Gastrocnemius medialis (tissue), 4 donors: ENCODE results near the gene MMP15. TPM values are rescaled to one million over a fixed set of nuclear protein-coding genes. Genes with fewer than 3 reads are reported as not detected.
A peak's percentile ranks its signal among the peaks of the same experiment; 100 is the strongest.
"Not testable (repeated sequence)": the region's sequence is repeated elsewhere in the genome, so short reads cannot be mapped to it uniquely, and the experiment has no call there.

Source experiments
- ATAC-seq, 2 donors: fragments of 150-250 bp; one replicate each; pipeline ENCODE4 v1.9.1; 2016
- DNase-seq, 2 donors: peaks; one replicate each; pipeline ENCODE4 v3.0.0-alpha.2; 2019
- H3K27ac ChIP-seq, 4 donors: fragments of 200-600 bp; sonication (generic); 1 replicate in 1 of 4; 2 replicates in 3 of 4; pipeline ENCODE4 v1.5.1; 2016 to 2018; ENCODE audit warnings: mild to moderate bottlenecking in 2 of 4, moderate library complexity in 1 of 4
- H3K27me3 ChIP-seq, 3 donors: fragments of 200-600 bp; sonication (generic) in 2 of 3; 1 replicate in 1 of 3; 2 replicates in 2 of 3; pipeline versions ENCODE4 v1.5.1 to v1.6.0; 2016 to 2019; ENCODE audit warnings: mild to moderate bottlenecking in 1 of 3, moderate library complexity in 1 of 3
- H3K36me3 ChIP-seq, 2 donors: fragments of 200-600 bp; sonication (generic) in 1 of 2; one replicate each; pipeline ENCODE4 v1.5.1; 2017 to 2018
- H3K4me1 ChIP-seq, 2 donors: fragments of 200-600 bp; sonication (generic) in 1 of 2; one replicate each; pipeline ENCODE4 v1.5.1; 2016 to 2017; ENCODE audit warnings: mild to moderate bottlenecking in 2 of 2
- H3K4me3 ChIP-seq, 4 donors: fragments of 200-600 bp; sonication (generic) in 3 of 4; 1 replicate in 1 of 4; 2 replicates in 3 of 4; pipeline ENCODE4 v1.5.1; 2016 to 2019; ENCODE audit warnings: mild to moderate bottlenecking in 2 of 4
- H3K9me3 ChIP-seq, 3 donors: fragments of 200-600 bp; sonication (generic) in 2 of 3; 1 replicate in 1 of 3; 2 replicates in 2 of 3; pipeline ENCODE4 v1.5.1; 2016 to 2019
- CTCF ChIP-seq, 5 experiments: fragments of 450-650 bp in 3 of 5; fragments of 200-600 bp in 2 of 5; sonication (generic) in 2 of 5; IDR thresholded peaks in 4 of 5; conservative IDR thresholded peaks in 1 of 5; 1 replicate in 4 of 5; 2 replicates in 1 of 5; pipeline ENCODE4 v1.5.1; 2016 to 2019; ENCODE audit warnings: antibody characterized with exemption in 5 of 5, mild to moderate bottlenecking in 3 of 5, moderate library complexity in 3 of 5
- POLR2A ChIP-seq, 2 donors: fragments of 450-650 bp; IDR thresholded peaks; one replicate each; pipeline ENCODE4 v1.6.1; 2017; ENCODE audit warnings: antibody characterized with exemption in 2 of 2, mild to moderate bottlenecking in 2 of 2, moderate library complexity in 2 of 2
- in situ Hi-C, 4 donors: fragments of 200-750 bp; cut with MboI; loops; one replicate each; pipeline versions ENCODE4 v1.15.0 to v1.8.0; 2017; ENCODE audit warnings: low sequenced_read_pairs in 4 of 4
- intact Hi-C: fragments of 100-400 bp; cut with DNase I; formaldehyde crosslinking; loops from one replicate; pipeline ENCODE4 v1.15.1; 2023; ENCODE audit warnings: low total_unique reads
- total RNA-seq, 4 donors: library from RNA; depleted of rRNA; stranded (reverse); fragments of >200 nt; gene quantifications; one replicate each; pipeline versions ENCODE4 v1.1.0 to v1.2.3, GENCODE V29; 2016

Gene MMP15
- total RNA-seq = 1 to 10 TPM; 2.9 to 8.1 (median 4.9) TPM

- intact Hi-C loops = loop anchor here (1.0 to 5.0 kb wide), 4 partner anchors 25 to 233 kb away; partner anchors contain the start of genes USB1 and ZNF319
- H3K27me3 ChIP-seq = no peaks in the 10 kb centered on the region
- TF ChIP-seq POLR2A (IDR thresholded peaks at IDR 0.05) (peak; percentile 63 to 76), CTCF (IDR thresholded peaks at IDR 0.05 in 4 of 5, conservative IDR thresholded peaks at IDR 0.05 in 1 of 5) (no peak)
- peak within 1 kb of the TSS; percentile 66 to 99 (median 70) for H3K4me3 ChIP-seq
- H3K9me3 ChIP-seq = no peaks in the 10 kb centered on the region
- DNase-seq (peak; percentile 36 to 63), ATAC-seq (peak; percentile 64 to 70)
- in situ Hi-C loops = loop anchor here in 2 of 4 donors (10.0 kb wide), 1 partner anchor 99 kb away; the partner anchor contains the start of gene CFAP20 (in 2 of the 2)
- H3K4me1 ChIP-seq = peaks cover 25 to 42% of the 10 kb centered on the region in 2 donors
- peak within 1 kb of the TSS; percentile 73 to 92 (median 91) for H3K27ac ChIP-seq
- H3K36me3 ChIP-seq = no peaks in the 10 kb centered on the region
Observed at GRCh38 chr16:58025351-58026138, at the start of gene MMP15. Gene MMP15, plus strand, starts transcription at chr16:58025754. Its CDS starts 597 bp downstream, at chr16:58026351.

- Histone ChIP-seq H3K9me3 (no peaks in the 10 kb centered on the region), H3K36me3 (no peaks in the 10 kb centered on the region), H3K27me3 (peaks cover 0 to 3% (median 0%) of the 10 kb centered on the region in 3 donors), H3K27ac (no peak overlapping the region), H3K4me1 (no peaks in the 10 kb centered on the region), H3K4me3 (no peak overlapping the region)
- in situ Hi-C loops (no loop called here), intact Hi-C loops (no loop called here)
- DNase-seq = no peak
- TF ChIP-seq CTCF (IDR thresholded peaks at IDR 0.05 in 4 of 5, conservative IDR thresholded peaks at IDR 0.05 in 1 of 5) (no peak), POLR2A (IDR thresholded peaks at IDR 0.05) (no peak)
- no peak for ATAC-seq
Observed at GRCh38 chr16:57976331-57976796, 49.2 kb upstream of the MMP15 start.

DNA sequence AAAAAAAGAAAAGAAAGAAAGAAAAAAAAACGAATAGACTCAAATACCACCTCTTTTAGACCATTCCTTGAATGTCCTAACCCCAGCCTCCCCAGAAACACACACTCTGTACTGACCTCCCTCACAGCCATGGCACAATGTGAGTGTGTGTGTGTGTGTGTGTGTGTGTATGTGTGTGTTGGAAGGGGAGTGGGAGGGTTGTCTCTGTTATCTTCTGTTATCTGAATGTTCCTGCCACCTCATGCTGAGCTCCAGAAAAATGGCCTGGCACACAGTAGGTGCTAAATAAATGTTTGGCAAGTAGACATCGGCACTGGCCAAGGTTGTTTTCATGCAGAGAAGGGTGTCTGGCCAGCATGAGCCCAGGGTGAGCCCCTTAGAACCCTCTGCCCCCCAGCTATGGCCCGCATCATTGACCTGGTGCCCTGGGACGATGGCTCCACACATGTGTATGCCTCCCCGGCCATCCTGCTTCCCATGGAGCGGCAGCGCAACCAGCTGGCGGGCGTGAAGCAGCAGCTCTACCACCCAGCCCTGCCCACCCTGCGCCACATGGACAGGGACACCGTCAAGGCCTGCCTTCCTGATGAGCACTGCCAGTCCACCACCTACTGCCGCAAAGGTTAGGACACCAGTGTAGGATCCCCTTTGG, 48.0 kb upstream of the MMP15 start:
- no peaks in the 10 kb centered on the region for H3K4me1 ChIP-seq
- in situ Hi-C loops = no loop called here
- H3K9me3 ChIP-seq = no peaks in the 10 kb centered on the region
- peaks cover 0 to 4% (median 0%) of the 10 kb centered on the region in 3 donors for H3K27me3 ChIP-seq
- no peak overlapping the region for H3K27ac ChIP-seq
- no peaks in the 10 kb centered on the region for H3K36me3 ChIP-seq
- no peak for DNase-seq
- no peak for ATAC-seq
- no peak overlapping the region for H3K4me3 ChIP-seq
- intact Hi-C loops = no loop called here
- TF ChIP-seq POLR2A (IDR thresholded peaks at IDR 0.05) (no peak), CTCF (IDR thresholded peaks at IDR 0.05 in 4 of 5, conservative IDR thresholded peaks at IDR 0.05 in 1 of 5) (no peak)

DNA sequence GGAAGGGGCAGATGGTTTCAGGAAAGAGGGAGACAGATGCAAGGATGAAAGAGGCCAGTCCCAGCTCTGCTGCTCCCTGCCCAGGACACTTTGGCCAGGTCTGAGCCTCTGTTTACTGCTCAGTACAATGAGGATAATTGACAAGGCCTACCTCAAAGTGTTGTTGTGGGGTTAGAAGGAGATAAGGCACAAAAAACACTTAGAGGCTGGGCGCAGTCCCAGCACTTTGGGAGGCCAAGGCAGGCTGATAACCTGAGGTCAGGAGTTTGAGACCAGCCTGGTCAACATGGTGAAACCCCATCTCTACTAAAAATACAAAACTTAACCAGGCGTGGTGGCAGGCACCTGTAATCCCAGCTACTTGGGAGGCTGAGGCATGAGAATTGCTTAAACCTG, 47.5 kb upstream of the MMP15 start:
- H3K27me3 ChIP-seq, H3K9me3 ChIP-seq, DNase-seq, H3K36me3 ChIP-seq, in situ Hi-C loops, H3K4me1 ChIP-seq, intact Hi-C loops, H3K27ac ChIP-seq, H3K4me3 ChIP-seq, ATAC-seq: not testable (repeated sequence)

DNA sequence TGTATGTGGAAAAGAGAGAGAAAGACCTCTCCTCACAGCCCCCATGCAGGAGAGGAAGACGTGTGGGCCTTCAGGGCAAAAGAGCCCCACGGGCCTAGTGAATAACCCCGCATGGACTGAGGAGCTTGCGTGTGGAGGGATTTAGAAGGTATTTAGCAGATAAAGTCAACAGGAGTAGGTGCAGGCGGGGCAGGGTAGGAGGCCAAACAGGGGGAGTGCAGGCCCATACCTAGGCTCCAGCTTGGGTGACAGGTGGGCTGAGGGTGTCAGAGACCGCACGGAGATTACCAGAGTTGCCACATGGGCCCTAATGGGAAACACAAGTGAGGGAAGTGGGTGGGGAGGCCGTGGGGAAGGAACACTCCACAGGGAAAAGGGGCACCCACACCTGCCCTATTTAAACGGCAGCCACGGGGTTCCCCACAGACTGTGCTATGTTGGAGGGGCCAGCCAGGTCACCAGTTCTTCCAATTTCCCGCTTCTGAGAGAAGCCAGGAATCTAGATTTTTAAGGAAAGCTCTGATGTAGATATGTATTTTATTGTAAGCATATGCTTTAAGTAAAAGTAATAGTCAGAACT, 46.5 kb upstream of the MMP15 start:
- TF ChIP-seq CTCF (IDR thresholded peaks at IDR 0.05 in 4 of 5, conservative IDR thresholded peaks at IDR 0.05 in 1 of 5) = no peak
- Histone ChIP-seq H3K4me1 (peaks cover 0 to under 1% of the 10 kb centered on the region in 2 donors), H3K27me3 (peaks cover 5 to 12% (median 11%) of the 10 kb centered on the region in 3 donors), H3K36me3 (no peaks in the 10 kb centered on the region), H3K9me3 (no peaks in the 10 kb centered on the region), H3K4me3 (no peak overlapping the region), H3K27ac (no peak overlapping the region)
- no peak for DNase-seq
- in situ Hi-C loops = no loop called here
- no peak for ATAC-seq
- intact Hi-C loops = no loop called here
